Measurements from ENCODE around the gene OSBPL6.

GRCh38 chr2:178152977-178153376, 41.3 kb upstream of the OSBPL6 start:
- TF ChIP-seq CTCF (IDR thresholded peaks at IDR 0.05) (no peak), SIN3A (IDR thresholded peaks at IDR 0.05; ENCODE audit: borderline replicate concordance, insufficient read depth, low read depth, low read length) (no peak), REST (IDR thresholded peaks at IDR 0.05; ENCODE audit: insufficient read depth in 1 of 2, low read depth in 2 of 2, low read length in 1 of 2) (no peak)

Measured in Panc1 (cell line).